Naive B cell (primary cell): Measurements from ENCODE around the gene SMIM5. TPM values are rescaled to one million over a fixed set of nuclear protein-coding genes. Genes with fewer than 3 reads are reported as not detected.

ENCODE experiments used
- ATAC-seq, 2 donors: fragments of 150-1000 bp; cut with Tn5 transposase; 2 replicates each; pipeline ENCODE4 v1.10.0; 2021; ENCODE audit warnings: low read depth in 2 of 2, mild to moderate bottlenecking in 2 of 2, moderate library complexity in 2 of 2
- DNase-seq: peaks from one replicate; pipeline ENCODE4 v3.0.0; 2022
- H3K27ac Mint-ChIP-seq, 6 donors: one replicate each; pipeline ENCODE4 v1.8.0; 2020 to 2022; ENCODE audit warnings: mild to moderate bottlenecking in 6 of 6, mixed read lengths in 6 of 6, moderate library complexity in 5 of 6, inconsistent platforms in 2 of 6
- H3K27me3 Mint-ChIP-seq, 3 donors: one replicate each; pipeline ENCODE4 v1.8.0; 2021 to 2022; ENCODE audit warnings: mixed read lengths in 3 of 3, mild to moderate bottlenecking in 1 of 3
- H3K36me3 Mint-ChIP-seq, 2 donors: one replicate each; pipeline ENCODE4 v1.8.0; 2020 to 2022; ENCODE audit warnings: mixed read lengths in 2 of 2, inconsistent platforms in 1 of 2, mild to moderate bottlenecking in 1 of 2
- H3K4me1 Mint-ChIP-seq, 3 donors: one replicate each; pipeline ENCODE4 v1.8.0; 2020 to 2022; ENCODE audit warnings: mixed read lengths in 3 of 3, inconsistent platforms in 1 of 3, mild to moderate bottlenecking in 1 of 3, moderate library complexity in 1 of 3
- H3K4me3 Mint-ChIP-seq, 8 donors: one replicate each; pipeline ENCODE4 v1.8.0; 2020 to 2022; ENCODE audit warnings: mild to moderate bottlenecking in 8 of 8, mixed read lengths in 8 of 8, moderate library complexity in 8 of 8, inconsistent platforms in 2 of 8
- H3K9me3 Mint-ChIP-seq, 7 donors: one replicate each; pipeline ENCODE4 v1.8.0; 2020 to 2022; ENCODE audit warnings: mixed read lengths in 7 of 7, mild to moderate bottlenecking in 5 of 7, inconsistent platforms in 2 of 7, moderate library complexity in 1 of 7
- polyA plus RNA-seq, 6 donors: library from polyadenylated mRNA; unstranded; fragments of 300-500 nt; fragmentation: Illumina TruSeq; gene quantifications; one replicate each; pipeline ENCODE4 v1.2.3, GENCODE V29; 2021; ENCODE audit warnings: low read depth in 6 of 6

Gene SMIM5
- polyA plus RNA-seq, 6 donors from 2014 or later, result 0.24 to 1.3 (median 1.1) TPM; not detected in 2

DNA sequence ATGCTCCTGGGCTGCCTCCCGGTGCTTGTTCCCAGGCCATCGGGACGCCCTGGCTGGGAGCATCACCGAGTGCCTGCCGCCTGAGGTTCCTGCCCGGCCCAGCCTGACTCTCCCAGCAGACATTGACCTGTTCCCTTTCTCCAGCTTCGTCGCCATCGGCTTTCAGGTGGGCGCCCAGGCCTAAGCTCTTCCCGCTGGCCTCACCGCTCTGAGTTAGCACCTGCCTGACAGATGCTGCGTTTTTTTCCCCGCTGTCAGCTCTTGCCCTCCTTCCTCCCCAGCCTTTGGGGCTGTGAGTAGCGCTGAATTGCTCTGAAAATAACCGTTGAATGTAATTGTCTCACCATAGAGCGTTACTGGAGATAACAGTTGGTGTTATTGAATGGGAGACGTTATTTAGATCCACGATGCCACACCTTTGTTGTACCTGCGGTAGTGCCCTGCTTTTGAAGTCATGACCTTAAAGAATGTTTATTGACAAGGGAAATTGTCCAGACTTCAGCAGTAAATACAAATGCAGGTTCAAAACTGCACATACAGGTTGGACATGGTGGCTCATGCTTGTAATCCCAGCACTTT is 21.3 kb upstream of the SMIM5 start:
- ATAC-seq (no peak), DNase-seq (no peak)
- Mint-ChIP-seq H3K36me3 (no peaks in the 10 kb centered on the region), H3K9me3 (no peaks in the 10 kb centered on the region), H3K27ac (peak overlapping the region in 1 of 6 donors; percentile 74), H3K4me1 (no peaks in the 10 kb centered on the region), H3K4me3 (no peak overlapping the region), H3K27me3 (no peaks in the 10 kb centered on the region)

DNA sequence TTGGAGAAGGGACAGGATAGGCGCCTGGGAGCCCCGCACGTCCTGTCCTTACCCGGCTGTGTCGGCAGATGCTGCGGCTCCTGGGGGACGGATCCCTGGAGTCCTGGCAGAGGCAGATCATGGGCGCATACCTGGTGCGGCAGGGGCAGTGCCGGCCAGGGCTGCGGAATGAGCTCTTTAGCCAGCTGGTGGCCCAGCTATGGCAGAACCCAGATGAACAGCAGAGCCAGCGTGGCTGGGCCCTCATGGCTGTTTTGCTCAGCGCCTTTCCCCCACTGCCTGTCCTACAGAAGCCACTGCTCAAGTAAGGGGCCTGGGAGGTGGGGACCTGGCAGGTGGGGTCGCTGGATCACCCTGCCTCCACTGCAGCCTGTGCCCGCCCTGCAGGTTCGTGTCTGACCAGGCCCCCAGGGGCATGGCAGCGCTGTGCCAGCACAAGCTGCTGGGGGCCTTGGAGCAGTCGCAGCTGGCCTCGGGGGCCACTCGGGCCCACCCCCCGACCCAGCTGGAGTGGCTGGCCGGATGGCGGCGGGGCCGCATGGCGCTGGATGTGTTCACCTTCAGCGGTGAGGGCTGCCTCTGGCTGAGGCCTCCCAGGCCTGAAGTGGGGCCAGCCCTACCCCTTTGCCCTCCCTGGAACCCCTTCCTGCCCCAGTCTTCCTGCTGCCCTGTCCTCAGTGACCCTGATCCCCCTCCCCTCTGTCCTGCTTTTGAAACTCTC is 20.2 kb upstream of the SMIM5 start:
- Mint-ChIP-seq H3K27ac (no peak overlapping the region), H3K36me3 (no peaks in the 10 kb centered on the region), H3K4me3 (no peak overlapping the region), H3K9me3 (no peaks in the 10 kb centered on the region), H3K27me3 (no peaks in the 10 kb centered on the region), H3K4me1 (no peaks in the 10 kb centered on the region)
- no peak for DNase-seq
- no peak for ATAC-seq

DNA sequence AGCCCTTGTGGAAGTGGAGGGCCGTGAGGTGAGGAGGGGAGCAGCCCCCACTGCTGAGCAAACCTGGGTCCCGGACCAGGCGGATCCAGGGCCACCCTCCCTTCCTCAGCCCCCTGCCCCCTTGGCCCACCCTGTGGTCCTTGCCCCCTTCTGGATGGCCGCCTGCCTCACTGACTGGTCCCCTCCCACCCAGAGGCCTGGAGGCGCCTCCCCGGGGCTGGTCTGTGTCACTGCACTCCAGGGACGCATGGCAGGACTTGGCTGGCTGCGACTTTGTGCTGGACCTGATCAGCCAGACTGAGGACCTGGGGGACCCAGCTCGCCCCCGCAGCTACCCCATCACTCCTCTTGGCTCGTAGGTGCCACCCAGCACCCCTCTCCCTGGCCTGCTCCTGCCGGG is 19.2 kb upstream of the SMIM5 start:
- DNase-seq (no peak), ATAC-seq (no peak)
- H3K9me3 Mint-ChIP-seq, result no peaks in the 10 kb centered on the region
- no peaks in the 10 kb centered on the region for H3K27me3 Mint-ChIP-seq
- no peaks in the 10 kb centered on the region for H3K4me1 Mint-ChIP-seq
- no peaks in the 10 kb centered on the region for H3K36me3 Mint-ChIP-seq
- no peak overlapping the region for H3K27ac Mint-ChIP-seq
- H3K4me3 Mint-ChIP-seq, result no peak overlapping the region

DNA sequence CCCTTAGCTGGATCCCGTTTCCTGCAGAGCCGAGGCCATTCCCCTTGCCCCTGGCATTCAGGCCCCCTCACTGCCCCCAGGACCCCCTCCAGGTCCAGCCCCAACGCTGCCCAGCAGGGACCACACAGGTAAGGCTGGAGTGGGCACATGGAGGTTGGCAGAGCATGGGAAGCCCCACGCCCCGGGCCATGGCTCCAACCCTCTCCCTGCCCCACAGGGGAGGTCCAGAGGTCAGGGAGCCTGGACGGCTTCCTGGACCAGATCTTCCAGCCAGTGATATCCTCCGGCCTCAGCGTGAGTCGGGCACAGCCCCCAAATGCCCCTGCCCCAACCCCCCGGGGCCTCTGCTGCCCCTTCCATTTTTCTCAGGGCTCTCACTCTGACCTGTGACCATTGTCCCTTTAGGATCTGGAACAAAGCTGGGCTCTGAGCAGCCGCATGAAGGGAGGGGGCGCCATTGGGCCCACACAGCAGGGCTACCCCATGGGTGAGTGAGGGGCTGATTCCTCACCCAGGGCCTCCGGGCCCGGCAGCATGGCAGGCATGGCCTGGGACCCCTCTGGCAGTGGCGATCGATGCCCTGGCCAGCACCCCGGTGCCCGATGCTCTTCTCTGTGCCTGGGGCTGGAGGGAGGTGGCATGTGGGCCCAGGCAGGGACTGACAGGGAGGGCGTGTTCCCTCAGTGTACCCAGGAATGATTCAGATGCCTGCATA is 18.5 kb upstream of the SMIM5 start:
- Mint-ChIP-seq H3K27ac (no peak overlapping the region), H3K36me3 (no peaks in the 10 kb centered on the region), H3K27me3 (no peaks in the 10 kb centered on the region), H3K9me3 (no peaks in the 10 kb centered on the region), H3K4me1 (no peaks in the 10 kb centered on the region), H3K4me3 (no peak overlapping the region)
- ATAC-seq (no peak), DNase-seq (no peak)

DNA sequence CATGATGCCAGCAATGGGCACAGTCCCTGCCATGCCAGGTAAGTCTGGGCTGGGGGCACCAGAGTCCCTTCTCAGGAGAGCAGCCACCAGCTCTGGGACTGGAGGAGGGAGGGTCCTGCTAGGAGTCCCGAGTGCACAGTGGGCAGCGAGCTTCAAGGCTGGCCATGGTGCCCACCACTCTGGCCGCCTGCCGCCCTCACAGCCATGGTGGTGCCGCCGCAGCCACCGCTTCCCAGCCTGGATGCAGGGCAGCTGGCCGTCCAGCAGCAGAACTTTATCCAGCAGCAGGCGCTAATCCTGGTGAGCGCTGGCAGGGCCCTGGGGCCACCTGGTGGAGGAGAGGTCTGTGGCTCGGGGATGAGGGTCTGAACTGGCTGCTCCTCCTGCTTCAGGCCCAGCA is 17.9 kb upstream of the SMIM5 start:
- ATAC-seq (no peak), DNase-seq (no peak)
- H3K36me3 Mint-ChIP-seq, result no peaks in the 10 kb centered on the region
- no peak overlapping the region for H3K4me3 Mint-ChIP-seq
- H3K9me3 Mint-ChIP-seq, result no peaks in the 10 kb centered on the region
- H3K4me1 Mint-ChIP-seq, result no peaks in the 10 kb centered on the region
- H3K27me3 Mint-ChIP-seq, result no peaks in the 10 kb centered on the region
- H3K27ac Mint-ChIP-seq, result no peak overlapping the region

DNA sequence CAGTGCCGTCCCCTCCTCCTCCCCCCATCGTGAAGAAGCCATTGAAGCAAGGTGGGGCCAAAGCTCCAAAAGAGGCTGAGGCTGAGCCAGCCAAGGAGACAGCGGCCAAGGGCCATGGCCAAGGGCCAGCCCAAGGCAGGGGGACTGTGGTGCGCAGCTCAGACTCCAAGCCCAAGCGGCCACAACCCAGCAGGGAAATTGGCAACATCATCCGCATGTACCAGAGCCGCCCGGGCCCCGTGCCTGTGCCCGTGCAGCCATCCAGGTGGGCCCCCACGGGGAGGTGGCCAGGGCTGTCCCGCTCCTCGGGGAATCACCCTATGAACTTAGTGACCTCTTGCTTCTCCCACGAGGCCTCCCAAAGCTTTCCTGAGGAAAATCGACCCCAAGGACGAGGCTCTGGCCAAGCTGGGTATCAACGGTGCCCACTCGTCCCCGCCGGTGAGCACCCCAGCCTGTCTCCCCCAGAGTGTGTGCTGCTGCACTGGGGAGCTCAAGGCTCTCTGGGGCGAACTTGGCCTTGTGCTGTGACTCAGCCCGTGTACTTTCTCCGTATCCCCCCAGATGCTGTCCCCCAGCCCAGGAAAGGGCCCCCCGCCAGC is 16.6 kb upstream of the SMIM5 start:
- no peaks in the 10 kb centered on the region for H3K9me3 Mint-ChIP-seq
- no peak for DNase-seq
- H3K4me1 Mint-ChIP-seq, result no peaks in the 10 kb centered on the region
- H3K36me3 Mint-ChIP-seq, result no peaks in the 10 kb centered on the region
- no peak overlapping the region for H3K27ac Mint-ChIP-seq
- no peak for ATAC-seq
- no peaks in the 10 kb centered on the region for H3K27me3 Mint-ChIP-seq
- no peak overlapping the region for H3K4me3 Mint-ChIP-seq

DNA sequence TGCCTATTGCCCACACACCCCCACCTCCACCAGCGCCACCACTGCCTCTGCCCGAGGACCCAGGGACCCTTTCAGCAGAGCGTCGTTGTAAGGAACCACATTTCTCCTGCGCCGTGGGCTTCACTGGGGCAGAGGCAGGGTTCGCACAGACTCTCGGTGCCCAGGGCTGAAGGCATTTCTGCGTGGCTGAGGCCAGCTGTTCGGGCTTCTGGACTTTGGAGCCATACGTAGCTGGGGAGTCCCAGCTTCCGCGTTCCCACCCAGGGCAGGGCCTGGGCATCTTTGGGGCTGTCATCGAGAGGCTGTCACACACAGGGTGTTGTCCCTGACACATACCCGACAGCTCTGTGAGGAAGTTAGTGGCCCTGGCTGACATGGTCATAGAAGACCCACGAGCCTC is 16.0 kb upstream of the SMIM5 start:
- no peak for DNase-seq
- H3K36me3 Mint-ChIP-seq, result peaks cover 0 to 4% of the 10 kb centered on the region in 2 donors
- no peaks in the 10 kb centered on the region for H3K27me3 Mint-ChIP-seq
- H3K27ac Mint-ChIP-seq, result no peak overlapping the region
- ATAC-seq, result no peak
- H3K9me3 Mint-ChIP-seq, result no peaks in the 10 kb centered on the region
- peaks cover 0 to 3% (median under 1%) of the 10 kb centered on the region in 3 donors for H3K4me1 Mint-ChIP-seq
- no peak overlapping the region for H3K4me3 Mint-ChIP-seq

DNA sequence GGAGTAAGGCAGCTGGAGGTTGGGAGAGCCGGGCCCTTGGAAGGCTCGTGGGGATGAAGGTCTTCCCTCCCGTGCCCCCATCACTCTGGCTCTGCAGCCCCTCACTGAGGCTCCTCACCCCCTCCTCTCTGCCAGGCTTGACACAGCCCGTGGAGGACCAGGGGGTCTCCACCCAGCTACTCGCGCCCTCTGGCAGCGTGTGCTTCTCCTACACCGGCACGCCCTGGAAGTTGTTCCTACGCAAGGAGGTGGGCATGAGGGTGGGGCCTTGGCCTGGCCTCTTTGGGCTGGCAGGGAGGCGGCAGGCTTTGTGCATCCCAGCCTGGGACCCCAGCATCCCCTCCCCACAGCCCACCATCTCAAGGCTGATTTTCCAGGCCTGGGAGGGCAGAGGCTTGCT is 15.6 kb upstream of the SMIM5 start:
- peaks cover 0 to 8% of the 10 kb centered on the region in 2 donors for H3K36me3 Mint-ChIP-seq
- ATAC-seq (no peak), DNase-seq (no peak)
- no peaks in the 10 kb centered on the region for H3K9me3 Mint-ChIP-seq
- H3K27me3 Mint-ChIP-seq, result no peaks in the 10 kb centered on the region
- H3K27ac Mint-ChIP-seq, result no peak overlapping the region
- H3K4me3 Mint-ChIP-seq, result no peak overlapping the region
- peaks cover 0 to 7% (median 2%) of the 10 kb centered on the region in 3 donors for H3K4me1 Mint-ChIP-seq

DNA sequence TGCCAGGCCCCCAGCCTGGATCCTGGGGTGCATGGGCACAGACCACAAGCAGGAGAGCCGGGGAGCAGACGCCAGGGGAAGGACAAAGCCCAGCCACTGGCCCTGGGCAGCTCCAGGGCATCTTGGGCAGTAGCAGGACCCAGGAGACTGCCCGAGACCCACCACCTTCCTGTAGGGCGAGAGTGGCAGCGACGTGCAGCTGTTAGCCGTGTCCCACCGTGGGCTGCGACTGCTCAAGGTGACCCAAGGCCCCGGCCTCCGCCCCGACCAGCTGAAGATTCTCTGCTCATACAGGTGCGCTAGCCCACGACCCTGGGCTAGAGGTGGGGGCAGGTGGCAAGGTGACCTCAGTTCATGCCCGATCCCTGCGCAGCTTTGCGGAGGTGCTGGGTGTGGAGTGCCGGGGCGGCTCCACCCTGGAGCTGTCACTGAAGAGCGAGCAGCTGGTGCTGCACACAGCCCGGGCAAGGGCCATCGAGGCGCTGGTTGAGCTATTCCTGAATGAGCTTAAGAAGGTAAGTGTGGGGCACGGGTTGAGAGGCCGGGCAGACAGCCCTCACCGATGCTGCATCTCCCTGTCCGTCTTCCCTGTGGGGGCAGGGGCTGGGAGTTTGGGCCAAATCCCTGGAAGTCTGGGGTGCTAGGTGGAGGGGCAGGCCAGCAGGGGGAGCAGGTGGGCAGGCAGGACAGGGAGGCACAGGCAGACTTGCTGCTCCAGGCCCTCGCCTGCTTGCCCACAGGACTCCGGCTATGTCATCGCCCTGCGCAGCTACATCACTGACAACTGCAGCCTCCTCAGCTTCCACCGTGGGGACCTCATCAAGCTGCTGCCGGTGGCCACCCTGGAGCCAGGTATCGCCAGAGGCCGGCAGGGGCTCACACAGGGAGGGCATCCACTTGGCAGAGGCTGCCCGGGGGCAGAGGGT is 13.5 kb upstream of the SMIM5 start:
- Mint-ChIP-seq H3K9me3 (no peaks in the 10 kb centered on the region), H3K4me3 (no peak overlapping the region), H3K4me1 (peaks cover 0 to 9% (median 2%) of the 10 kb centered on the region in 3 donors), H3K36me3 (peaks cover 0 to 11% of the 10 kb centered on the region in 2 donors), H3K27me3 (no peaks in the 10 kb centered on the region), H3K27ac (peak overlapping the region in 1 of 6 donors; percentile 18)
- DNase-seq (no peak), ATAC-seq (peak in 1 of 2 donors; percentile 23)

DNA sequence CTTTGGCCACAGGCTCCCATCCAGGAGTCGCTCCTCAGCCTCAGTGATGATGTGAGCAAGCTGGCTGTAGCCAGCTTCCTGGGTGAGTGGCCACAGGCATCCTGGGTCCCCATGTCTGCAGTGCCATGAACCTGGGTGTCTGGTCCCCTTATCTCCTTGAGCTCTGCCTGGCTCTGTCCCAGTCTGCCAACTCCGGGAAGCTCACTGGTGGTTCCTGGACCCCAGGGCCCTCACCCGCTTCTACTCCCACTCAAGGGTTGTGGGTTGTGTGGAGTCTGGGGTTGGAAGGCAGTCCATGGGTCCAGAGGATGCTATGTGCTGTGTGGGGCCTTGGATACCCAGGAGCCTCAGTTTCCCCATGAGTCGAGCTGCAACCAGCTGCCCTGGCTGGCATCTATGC is 11.7 kb upstream of the SMIM5 start:
- ATAC-seq, result no peak
- peaks cover 0 to 11% of the 10 kb centered on the region in 2 donors for H3K36me3 Mint-ChIP-seq

DNA sequence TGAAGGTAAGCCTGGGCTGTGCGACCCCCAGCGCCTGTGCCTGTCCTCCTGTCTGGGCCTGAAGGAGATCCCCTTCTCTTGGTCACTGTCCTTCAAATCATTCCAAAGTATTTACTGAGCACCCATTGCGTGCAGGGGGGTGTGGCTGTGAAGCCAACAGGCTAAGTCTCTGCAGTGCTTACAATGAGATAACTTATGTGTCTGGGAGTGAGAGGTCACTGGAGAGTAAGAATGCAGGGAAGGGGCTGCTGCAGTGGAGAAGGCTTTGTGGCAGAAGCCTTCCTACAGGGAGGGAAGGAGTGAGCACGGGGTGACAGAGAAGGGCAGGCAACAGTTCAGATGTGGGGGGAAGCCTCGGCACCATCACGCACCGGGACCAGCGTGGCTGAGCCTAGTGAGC is 11.2 kb upstream of the SMIM5 start:
- no peak for DNase-seq
- Mint-ChIP-seq H3K9me3 (no peaks in the 10 kb centered on the region), H3K4me3 (no peak overlapping the region), H3K4me1 (peaks cover 0 to 12% (median 2%) of the 10 kb centered on the region in 3 donors), H3K27ac (peak overlapping the region in 3 of 6 donors; percentile 4 to 67 (median 58)), H3K27me3 (no peaks in the 10 kb centered on the region), H3K36me3 (peaks cover 0 to 11% of the 10 kb centered on the region in 2 donors)
- ATAC-seq, result no peak

More for the DNA sequence above, 11.7 kb upstream of the SMIM5 start:
- Mint-ChIP-seq H3K4me1 (peaks cover 0 to 12% (median 2%) of the 10 kb centered on the region in 3 donors), H3K27ac (no peak overlapping the region), H3K9me3 (no peaks in the 10 kb centered on the region), H3K27me3 (no peaks in the 10 kb centered on the region), H3K4me3 (no peak overlapping the region)
- DNase-seq, result no peak

DNA sequence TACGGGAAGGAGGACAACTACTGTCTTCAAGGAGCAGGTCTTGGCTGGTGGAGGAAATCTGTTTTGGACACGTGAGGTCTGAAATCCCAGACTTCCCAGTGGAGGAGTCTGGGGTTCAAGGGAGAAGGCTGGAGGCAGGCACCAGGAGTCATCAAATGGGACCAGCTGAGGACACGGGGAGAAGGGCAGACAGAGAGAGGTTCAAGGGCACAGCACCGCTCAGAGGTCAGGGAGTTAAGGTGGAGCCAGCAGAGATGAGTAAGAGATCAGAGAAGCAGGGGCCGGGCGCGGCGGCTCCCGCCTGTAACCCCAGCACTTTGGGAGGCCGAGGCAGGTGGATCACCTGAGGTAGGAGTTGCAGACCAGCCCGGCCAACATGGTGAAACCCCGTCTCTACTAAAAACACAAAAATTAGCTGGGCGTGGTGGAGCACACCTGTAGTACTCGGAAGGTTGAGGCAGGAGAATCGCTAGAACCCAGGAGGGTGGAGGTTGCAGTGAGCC is 10.4 kb upstream of the SMIM5 start:
- H3K27ac Mint-ChIP-seq, result peak overlapping the region in 3 of 6 donors; percentile 58 to 88 (median 74)
- peaks cover 0 to 11% of the 10 kb centered on the region in 2 donors for H3K36me3 Mint-ChIP-seq
- DNase-seq, result no peak
- peaks cover 0 to 12% (median 2%) of the 10 kb centered on the region in 3 donors for H3K4me1 Mint-ChIP-seq
- ATAC-seq, result no peak
- H3K27me3 Mint-ChIP-seq, result no peaks in the 10 kb centered on the region
- no peaks in the 10 kb centered on the region for H3K9me3 Mint-ChIP-seq
- peak overlapping the region in 1 of 8 donors; percentile 33 for H3K4me3 Mint-ChIP-seq

DNA sequence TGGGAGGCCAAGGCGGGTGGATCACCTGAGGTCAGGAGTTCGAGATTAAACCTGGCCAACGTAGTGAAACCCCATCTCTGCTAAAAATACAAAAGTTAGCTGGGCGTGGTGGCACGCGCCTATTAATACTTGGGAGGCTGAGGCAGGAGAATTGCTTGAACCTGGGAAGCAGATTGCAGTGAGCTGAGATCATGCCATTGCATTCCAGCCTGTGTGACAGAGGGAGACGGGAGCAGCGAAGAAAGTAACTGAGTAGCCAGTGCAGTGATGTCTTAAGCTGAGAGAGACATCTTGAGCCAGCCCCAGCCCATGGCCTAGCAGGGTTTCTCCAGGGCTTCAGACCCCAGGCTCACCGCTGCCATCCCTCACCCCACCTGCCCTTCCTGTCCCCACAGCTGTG is 9.8 kb upstream of the SMIM5 start:
- H3K27me3 Mint-ChIP-seq, result no peaks in the 10 kb centered on the region
- DNase-seq (no peak), ATAC-seq (no peak)
- H3K9me3 Mint-ChIP-seq, result no peaks in the 10 kb centered on the region
- H3K4me3 Mint-ChIP-seq, result no peak overlapping the region
- H3K27ac Mint-ChIP-seq, result peak overlapping the region in 1 of 6 donors; percentile 25
- peaks cover 0 to 11% of the 10 kb centered on the region in 2 donors for H3K36me3 Mint-ChIP-seq
- H3K4me1 Mint-ChIP-seq, result peaks cover 0 to 12% (median 2%) of the 10 kb centered on the region in 3 donors
